ENCODE results near the gene NDUFS7. TPM values are rescaled to one million over a fixed set of nuclear protein-coding genes. Genes with fewer than 3 reads are reported as not detected.

NDUFS7 gene
- polyA plus RNA-seq, 3 donors, result 119 to 232 (median 211) TPM

DNA sequence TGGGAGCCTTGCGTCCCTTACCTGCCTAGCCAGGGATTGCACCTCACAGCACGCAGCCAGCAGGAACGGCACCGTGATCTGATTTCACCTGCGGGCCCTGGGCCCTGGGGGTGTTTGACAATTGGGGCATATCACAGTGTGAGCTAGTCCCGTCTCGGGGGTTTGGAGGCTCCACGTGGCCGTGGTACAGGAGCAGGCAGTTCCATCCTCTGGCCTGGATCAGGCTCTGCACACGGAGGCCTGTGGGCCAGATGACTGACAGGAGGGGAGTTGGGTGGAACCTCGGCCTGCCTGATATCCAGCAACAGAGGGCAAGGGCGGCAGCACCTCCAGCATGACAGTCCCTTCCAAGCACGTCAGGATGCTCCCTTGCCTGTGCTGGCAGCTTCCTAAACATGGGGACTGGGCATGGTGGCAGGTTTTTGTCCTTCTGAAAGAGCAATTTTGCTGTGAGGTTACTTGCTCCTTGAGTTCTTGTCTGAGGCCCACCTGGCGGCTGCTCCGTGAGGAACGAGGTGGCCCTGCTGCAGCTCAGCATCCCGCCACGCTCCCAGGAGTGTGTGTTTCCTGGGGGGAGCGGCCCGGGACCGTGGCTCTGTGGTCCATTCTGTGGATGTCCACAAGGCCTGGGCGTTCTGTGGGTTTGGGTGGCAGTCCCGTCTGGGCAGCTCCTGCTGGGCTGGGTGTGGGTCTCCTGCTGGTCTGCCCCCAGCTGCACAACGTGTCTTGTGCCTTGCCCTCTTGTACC, 48.2 kb downstream of the NDUFS7 start:
- Mint-ChIP-seq H3K36me3 (peaks cover 34 to 69% of the 10 kb centered on the region in 2 donors), H3K9me3 (no peaks in the 10 kb centered on the region), H3K27me3 (ENCODE audit: low read depth in 3 of 3) (peaks cover 0 to 4% (median 0%) of the 10 kb centered on the region in 3 donors), H3K4me3 (no peak overlapping the region), H3K4me1 (peaks cover 6% of the 10 kb centered on the region), H3K27ac (no peak overlapping the region)
- peaks cover 64 to 83% of the 10 kb centered on the region in 2 donors for H3K36me3 ChIP-seq (replicated peaks in 1 of 2; ENCODE audit: control insufficient read depth in 1 of 2, insufficient read depth in 2 of 2, low read length in 2 of 2)
- no peak overlapping the region for H3K4me2 ChIP-seq (replicated peaks; ENCODE audit: extremely low read depth, low read length, poor library complexity, severe bottlenecking)
- H3K79me2 ChIP-seq (ENCODE audit: insufficient read depth, low read length), result peaks cover 6% of the 10 kb centered on the region
- 94% methylated on average over 24 of the region's 24 CpGs for WGBS (ENCODE audit: insufficient coverage)
- no peak for DNase-seq
- H2AFZ ChIP-seq (ENCODE audit: insufficient read depth, low read depth, low read length, poor library complexity, severe bottlenecking), result no peak overlapping the region
- H3K4me3 ChIP-seq (replicated peaks in 1 of 3; ENCODE audit: low read depth in 2 of 3, low read length in 3 of 3), result no peak overlapping the region
- no peak overlapping the region for H3K27ac ChIP-seq (ENCODE audit: low read depth in 1 of 2, low read length in 2 of 2)
- no peaks in the 10 kb centered on the region for H3K27me3 ChIP-seq (ENCODE audit: control insufficient read depth in 2 of 2, insufficient read depth in 2 of 2, low read length in 2 of 2)
- H3K9me3 ChIP-seq (replicated peaks in 1 of 2; ENCODE audit: control insufficient read depth in 1 of 2, insufficient read depth in 1 of 2, low read length in 2 of 2), result no peaks in the 10 kb centered on the region
- H3K4me1 ChIP-seq (ENCODE audit: control insufficient read depth in 1 of 2, insufficient read depth in 2 of 2, low read length in 2 of 2), result no peaks in the 10 kb centered on the region
- TF ChIP-seq CTCF (IDR thresholded peaks at IDR 0.05), result no peak
- H4K20me1 ChIP-seq (ENCODE audit: insufficient read depth, low read length), result peaks cover 74% of the 10 kb centered on the region
- H3K9ac ChIP-seq (ENCODE audit: insufficient read depth, low read length, poor library complexity, severe bottlenecking), result no peak overlapping the region
- intact Hi-C loops (cut with micrococcal nuclease), result no loop called here

DNA sequence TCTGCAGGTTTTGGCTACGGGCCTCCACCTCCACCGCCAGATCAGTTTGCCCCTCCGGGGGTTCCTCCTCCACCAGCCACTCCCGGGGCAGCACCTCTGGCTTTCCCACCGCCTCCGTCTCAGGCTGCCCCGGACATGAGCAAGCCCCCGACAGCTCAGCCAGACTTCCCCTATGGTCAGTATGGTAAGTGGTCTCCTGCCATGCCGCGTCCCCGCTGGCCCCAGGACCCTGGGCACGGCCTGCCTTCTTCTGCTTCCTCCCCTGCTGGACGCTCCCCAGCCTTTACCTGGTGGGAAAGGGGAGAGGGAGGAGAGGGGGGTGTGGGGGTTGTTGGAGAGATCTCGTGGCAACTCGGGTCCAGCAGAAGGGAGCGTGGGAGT, 48.8 kb downstream of the NDUFS7 start:
- intact Hi-C loops (cut with micrococcal nuclease), result no loop called here
- H3K9ac ChIP-seq (ENCODE audit: insufficient read depth, low read length, poor library complexity, severe bottlenecking), result no peak overlapping the region
- Mint-ChIP-seq H3K4me1 (peaks cover 6% of the 10 kb centered on the region), H3K27ac (peak overlapping the region in 2 of 7 donors; percentile 40 to 74), H3K36me3 (peaks cover 31 to 65% of the 10 kb centered on the region in 2 donors), H3K9me3 (no peaks in the 10 kb centered on the region), H3K4me3 (no peak overlapping the region), H3K27me3 (ENCODE audit: low read depth in 3 of 3) (peaks cover 0 to 4% (median 0%) of the 10 kb centered on the region in 3 donors)
- no peaks in the 10 kb centered on the region for H3K27me3 ChIP-seq (ENCODE audit: control insufficient read depth in 2 of 2, insufficient read depth in 2 of 2, low read length in 2 of 2)
- peaks cover 58 to 77% of the 10 kb centered on the region in 2 donors for H3K36me3 ChIP-seq (replicated peaks in 1 of 2; ENCODE audit: control insufficient read depth in 1 of 2, insufficient read depth in 2 of 2, low read length in 2 of 2)
- WGBS (ENCODE audit: insufficient coverage), result 96% methylated on average over 11 of the region's 16 CpGs
- no peaks in the 10 kb centered on the region for H3K9me3 ChIP-seq (replicated peaks in 1 of 2; ENCODE audit: control insufficient read depth in 1 of 2, insufficient read depth in 1 of 2, low read length in 2 of 2)
- H4K20me1 ChIP-seq (ENCODE audit: insufficient read depth, low read length), result peaks cover 68% of the 10 kb centered on the region
- no peaks in the 10 kb centered on the region for H3K4me1 ChIP-seq (ENCODE audit: control insufficient read depth in 1 of 2, insufficient read depth in 2 of 2, low read length in 2 of 2)
- peaks cover 6% of the 10 kb centered on the region for H3K79me2 ChIP-seq (ENCODE audit: insufficient read depth, low read length)
- no peak overlapping the region for H3K4me3 ChIP-seq (replicated peaks in 1 of 3; ENCODE audit: low read depth in 2 of 3, low read length in 3 of 3)
- no peak overlapping the region for H3K4me2 ChIP-seq (replicated peaks; ENCODE audit: extremely low read depth, low read length, poor library complexity, severe bottlenecking)
- no peak overlapping the region for H2AFZ ChIP-seq (ENCODE audit: insufficient read depth, low read depth, low read length, poor library complexity, severe bottlenecking)
- no peak for DNase-seq
- TF ChIP-seq CTCF (IDR thresholded peaks at IDR 0.05), result no peak
- H3K27ac ChIP-seq (ENCODE audit: low read depth in 1 of 2, low read length in 2 of 2), result no peak overlapping the region

Data from CD14-positive monocyte (primary cell).